GM10266 (cell line): ENCODE measurements around the gene SLC35E2B.

Experiments used
- DNase-seq: peaks from one replicate; pipeline ENCODE4 v3.0.0; 2012; ENCODE audit errors: extremely low spot score
- CTCF ChIP-seq: IDR thresholded peaks from 2 replicates; pipeline ENCODE4 v1.5.1; 2012; ENCODE audit warnings: mild to moderate bottlenecking, low read depth; ENCODE audit not compliant: control insufficient read depth, insufficient read depth; ENCODE audit errors: missing control alignments

The SLC35E2B gene

DNA sequence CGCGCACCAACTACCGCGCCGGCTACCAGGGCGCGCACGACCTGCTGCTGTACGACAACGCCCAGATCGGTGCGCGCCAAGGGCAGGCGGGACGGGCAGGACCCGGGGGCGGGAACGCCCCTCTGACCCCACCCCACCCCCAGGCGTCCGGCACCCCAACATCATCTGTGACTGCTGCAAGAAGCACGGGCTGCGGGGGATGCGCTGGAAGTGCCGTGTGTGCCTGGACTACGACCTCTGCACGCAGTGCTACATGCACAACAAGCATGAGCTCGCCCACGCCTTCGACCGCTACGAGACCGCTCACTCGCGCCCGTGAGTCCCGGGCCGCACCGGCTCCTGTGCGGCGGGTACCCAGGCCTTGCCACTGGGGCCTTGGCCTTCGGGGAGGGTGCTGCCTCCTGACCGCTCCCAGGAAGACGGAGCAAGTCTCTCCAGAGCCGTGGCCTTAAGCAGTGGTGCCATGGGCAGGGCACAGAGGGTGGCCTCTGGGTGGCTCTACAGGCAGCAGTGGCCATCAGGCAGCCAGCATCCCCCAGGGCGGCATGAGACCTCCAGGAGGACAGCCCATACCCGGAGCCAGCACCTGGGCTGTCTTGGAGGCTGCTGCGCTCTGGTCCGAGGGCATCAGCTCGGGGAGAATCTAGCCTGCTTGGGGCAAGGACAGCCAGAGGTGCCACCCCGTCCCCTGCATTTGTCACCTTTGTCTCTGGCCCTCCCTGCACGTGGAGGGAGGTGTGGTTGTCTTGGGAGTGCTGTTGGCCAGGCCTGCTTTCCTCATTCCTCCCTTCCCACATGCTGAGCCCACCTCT lies 68.8 kb downstream of the SLC35E2B start:
- DNase-seq = no peak
- TF ChIP-seq CTCF = no peak

DNA sequence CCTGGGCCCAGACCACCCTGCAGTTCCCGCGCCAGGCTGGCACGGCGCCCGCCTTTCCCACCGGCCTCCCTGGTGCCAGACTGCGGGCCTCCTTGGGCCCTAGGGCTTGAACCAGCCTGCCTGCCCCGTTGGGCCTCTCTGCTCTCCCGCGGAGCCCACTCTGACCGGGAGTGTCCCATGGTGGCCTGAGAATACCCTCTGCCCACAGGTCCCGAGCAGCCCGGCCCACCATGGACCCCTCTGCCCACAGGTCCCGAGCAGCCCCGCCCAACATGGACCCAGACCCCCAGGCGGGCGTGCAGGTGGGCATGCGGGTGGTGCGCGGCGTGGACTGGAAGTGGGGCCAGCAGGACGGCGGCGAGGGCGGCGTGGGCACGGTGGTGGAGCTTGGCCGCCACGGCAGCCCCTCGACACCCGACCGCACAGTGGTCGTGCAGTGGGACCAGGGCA lies 69.4 kb downstream of the SLC35E2B start:
- no peak for DNase-seq
- TF ChIP-seq CTCF = no peak

GRCh38 chr1:1622788-1623094 lies 69.9 kb downstream of the SLC35E2B start:
- TF ChIP-seq CTCF = no peak
- DNase-seq = no peak

GRCh38 chr1:1622010-1622787 lies 70.4 kb downstream of the SLC35E2B start:
- DNase-seq = no peak
- TF ChIP-seq CTCF = no peak

- no peak for TF ChIP-seq CTCF
- DNase-seq = no peak
Observed at GRCh38 chr1:1621173-1622009, 71.2 kb downstream of the SLC35E2B start.

DNA sequence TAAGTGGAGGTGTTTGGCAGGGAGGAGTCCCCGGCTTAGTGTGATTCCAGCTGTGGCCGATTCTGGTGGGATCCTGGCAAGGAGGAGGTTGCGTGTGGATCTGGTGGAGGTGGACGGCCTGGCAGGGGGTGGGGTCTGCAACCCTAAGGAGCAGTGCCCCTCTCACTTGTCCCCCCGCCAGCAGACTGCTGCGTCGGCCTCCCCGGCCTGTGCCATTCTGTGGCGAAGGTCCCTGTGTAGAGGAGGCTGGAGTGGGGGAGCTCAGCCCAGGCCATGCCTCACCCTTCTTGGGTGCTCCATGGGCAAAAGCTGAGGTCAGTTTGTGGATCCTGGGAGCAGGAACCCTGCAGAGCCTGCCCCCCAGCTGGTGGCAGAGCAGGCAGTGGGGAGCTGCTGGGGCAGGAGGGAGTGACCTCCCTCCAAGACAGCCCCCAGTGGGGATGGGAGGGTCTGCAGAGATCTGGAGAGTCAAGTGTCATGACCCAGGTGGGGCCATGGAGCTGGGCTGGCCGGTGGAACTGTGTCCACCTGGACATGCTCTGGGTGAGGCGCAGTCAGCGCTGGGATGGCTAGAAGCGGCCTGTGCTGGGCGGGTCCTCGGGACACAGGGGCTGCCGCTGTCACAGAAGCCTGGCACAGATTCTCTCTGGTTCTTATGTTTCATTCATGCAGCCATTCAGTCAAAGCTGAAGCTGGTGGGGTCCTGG lies 72.0 kb downstream of the SLC35E2B start:
- no peak for TF ChIP-seq CTCF
- no peak for DNase-seq
